ENCODE data around the gene INKA2.

The INKA2 gene

DNA sequence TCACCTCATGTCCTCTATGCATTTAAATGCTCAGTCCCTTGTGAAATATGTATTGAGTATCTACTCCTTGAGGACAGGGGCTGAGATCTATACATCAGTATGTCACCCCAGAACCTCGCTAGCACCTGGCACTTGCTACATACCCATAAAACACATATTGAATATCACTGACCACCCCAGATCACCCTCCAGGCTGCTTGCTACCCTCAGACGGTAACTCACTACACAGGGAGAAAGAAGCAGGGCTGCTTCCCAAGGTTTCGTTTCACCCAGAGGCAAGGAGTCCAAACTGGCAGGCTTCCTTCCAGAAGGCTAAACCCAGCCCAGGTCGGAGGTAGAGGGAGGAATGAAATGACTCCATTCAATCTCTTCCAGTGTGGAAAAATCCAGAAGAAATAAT is 8.5 kb downstream of the INKA2 start:
- DNase-seq: no peak

DNA sequence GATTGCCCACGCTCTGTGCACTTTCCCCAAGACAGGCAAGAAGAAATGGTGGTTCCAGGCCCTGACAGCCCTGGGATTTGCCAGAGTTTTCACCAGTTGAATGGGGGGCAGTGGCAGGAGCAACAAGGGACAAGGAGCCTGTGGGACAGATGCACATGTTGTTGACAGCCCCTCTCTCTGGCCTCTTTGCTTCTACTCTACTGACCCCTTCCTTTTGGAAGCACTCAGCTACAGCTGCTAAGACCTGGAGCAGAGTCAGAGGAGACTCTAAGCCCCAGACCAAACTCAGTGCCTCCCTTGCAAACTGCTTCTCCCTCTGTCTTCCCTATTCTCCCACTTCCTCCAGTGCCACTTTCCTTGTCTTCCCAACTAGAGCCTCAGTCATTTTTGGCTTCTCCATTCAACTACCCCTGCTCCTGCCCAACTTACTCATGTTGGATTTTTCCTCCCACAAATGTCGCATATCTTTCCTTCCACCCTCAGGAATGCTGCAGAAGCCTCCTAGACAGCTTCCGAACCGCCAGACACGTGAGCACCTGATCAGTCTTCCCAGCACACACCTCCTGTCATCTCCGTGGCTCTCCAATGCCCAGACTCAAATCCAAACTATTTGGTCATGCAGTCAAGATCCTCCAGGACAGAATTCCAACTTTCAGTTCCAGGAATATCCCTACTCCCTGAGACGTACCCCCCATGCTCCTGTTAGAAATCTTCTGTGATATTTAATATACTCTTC is 9.1 kb downstream of the INKA2 start:
- DNase-seq: no peak

DNA sequence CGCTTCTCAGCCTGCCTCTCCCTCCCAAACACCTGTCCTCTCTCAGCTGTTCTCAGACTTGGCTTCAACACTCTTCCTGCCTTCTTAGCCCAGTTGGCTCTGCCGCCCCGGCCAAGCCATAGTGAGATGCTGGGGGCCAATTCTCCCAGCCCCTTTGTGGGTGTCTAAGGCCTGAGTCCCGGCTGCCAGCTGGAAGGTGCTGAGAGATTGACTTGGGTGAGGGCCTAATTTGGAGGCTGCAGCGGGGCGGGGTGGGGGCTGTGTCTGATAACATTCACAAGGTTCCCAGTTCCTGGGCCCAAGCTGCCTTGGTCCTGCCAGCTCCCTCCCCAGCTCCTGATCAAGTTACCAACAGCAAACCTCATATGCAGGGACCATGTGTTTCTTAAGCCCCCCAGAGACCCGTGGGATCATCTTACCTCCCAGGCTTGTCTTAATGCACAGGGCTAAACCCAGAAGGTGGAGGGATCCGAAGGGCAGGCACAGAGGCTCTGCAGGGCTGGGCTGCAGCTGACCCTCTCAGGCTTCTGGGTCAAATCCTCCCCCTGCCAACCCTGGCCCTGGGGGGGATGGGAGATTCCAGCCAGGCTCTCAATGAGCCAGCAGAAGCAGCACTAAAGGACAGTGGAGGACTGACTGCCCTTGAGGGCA is 9.8 kb downstream of the INKA2 start:
- peak; percentile 83 for DNase-seq

GRCh38 chr1:111727056-111727455 is 12.1 kb downstream of the INKA2 start:
- no peak for DNase-seq

- no peak for DNase-seq
Measured at GRCh38 chr1:111725192-111725591, 14.0 kb downstream of the INKA2 start.

GRCh38 chr1:111723871-111724270 is 15.3 kb downstream of the INKA2 start:
- DNase-seq: no peak

DNA sequence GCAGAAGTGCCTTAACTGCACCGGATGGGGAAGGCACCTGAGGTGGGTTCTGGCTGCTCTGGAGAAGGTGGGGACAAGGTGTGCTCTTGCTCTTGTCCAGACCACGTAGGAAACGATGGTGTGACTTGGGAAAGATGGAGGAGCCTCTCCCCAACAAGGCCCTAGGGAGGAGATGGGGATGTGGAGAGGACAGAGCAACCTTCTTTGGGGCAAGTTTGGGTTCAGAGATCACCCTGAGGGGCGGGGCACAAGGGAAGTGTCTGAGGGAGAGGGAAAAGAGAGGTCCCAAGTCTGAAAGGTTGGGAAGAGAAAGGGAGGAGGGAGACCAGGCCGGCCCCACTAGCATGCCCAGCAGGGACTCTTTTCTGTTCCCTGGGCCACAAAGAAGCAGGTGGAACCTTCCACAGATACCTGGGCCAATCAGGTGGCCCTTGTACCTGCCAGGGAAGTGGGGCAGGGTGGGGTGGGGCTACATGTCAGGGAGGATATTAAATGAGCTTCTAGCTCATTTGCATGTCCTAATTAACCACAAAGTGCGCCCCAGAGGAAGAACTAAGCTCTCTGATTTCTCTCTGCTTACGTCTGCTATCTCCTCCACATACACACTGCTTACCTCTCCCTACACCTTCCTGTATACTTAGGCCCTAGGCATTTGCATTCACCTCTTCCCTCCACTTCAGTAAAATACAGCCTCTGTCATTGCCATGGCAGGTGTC is 15.9 kb downstream of the INKA2 start:
- DNase-seq: no peak

DNA sequence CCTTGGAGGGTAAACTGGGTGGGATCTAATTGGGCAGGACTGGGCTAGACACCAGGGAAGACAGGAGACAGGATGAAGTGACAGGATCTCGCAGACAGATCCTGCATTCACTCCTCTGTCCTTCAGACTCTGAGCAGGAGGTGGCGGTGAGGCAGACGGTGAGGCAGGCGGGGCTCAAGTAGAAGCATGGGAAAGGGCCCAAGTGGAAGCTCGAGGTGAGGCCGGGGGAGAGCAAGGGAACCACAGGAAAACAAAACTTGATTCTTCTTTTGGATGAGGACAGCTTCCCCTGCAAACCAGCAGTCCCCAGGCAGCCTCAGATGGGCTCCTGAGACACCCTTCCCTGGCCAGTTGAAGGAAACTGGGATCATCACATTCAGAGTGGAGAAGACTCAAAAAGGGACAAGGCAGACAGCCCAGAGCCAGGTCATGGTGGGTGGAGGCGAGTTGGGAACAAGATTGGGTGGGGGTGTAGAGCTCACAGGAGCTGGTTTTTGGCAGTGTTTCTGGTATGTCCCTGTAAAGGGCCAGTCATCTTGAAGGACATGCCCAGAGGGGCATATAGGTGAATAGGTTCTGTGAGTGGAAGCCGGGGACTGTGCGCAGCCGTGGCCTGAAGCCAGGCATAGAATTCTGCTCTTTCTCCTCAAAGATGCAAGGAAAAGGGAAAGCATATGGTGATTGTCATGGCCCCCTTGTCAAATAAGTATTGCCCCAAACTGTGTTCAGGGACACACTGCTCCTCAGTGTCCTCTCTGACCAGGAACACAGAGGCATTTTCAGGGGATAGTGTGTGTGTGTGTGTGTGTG is 18.0 kb downstream of the INKA2 start:
- no peak for DNase-seq

- no peak for DNase-seq
Measured at GRCh38 chr1:111720274-111720976, 18.8 kb downstream of the INKA2 start.

DNA sequence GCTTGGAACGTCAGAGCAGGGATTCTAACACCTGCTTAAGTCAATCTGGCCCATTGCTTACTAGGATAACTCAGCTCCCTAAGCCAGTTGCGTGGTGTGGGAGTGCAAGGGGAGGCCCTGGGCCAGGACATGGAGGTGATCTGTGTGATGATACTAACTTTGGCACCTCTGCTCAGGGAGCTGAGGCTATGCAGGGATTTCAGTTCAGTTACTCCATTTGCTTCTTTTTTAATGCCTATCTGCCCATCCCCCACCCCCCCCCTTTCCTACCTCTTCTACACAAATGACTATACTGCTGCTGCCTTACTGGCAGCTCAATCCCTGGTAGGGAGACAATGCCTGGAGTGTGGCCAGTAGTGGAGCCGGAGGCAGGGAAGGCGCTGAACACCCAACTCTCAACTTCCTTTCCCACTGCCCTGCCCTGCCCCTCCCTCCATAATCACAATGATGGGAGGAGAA is 19.5 kb downstream of the INKA2 start:
- DNase-seq: peak; percentile 27

DNA sequence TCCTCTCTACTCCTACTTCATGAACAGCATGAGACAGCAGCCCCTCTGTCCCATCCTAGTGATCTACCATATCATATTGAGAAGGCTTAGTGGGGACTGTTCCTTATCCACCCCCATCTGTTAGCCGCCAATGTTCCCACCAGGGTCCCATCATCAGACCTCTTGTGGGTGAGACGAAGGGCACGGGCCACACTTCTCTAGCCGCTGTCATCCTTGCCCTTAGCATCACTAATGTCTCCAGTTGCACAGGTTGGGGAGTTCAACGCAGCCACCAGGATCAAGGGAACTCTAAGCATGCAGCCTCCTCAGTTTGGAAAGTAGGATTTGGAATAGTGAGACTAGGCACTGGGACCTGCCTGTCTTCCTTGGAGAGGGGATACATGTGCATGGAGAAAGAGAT is 20.1 kb downstream of the INKA2 start:
- peak; percentile 63 for DNase-seq

DNA sequence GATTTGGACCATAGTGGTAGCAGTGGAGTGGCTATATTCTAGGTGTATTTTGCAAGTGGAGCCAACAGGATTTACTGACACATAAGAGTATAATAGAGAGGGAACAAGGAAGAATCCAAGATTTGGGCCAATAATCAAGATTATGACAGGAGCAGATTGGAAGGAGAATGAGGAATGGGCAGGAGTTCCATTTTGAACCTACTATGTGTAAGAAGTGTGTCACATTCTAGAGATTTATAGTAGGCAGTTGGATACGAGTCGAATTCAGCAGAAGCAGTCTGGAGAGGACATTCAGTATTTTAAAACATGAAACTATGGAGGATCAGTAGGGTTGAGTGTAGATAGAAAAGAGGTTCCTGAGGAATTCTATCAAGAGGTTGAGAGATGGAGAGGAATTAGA is 21.7 kb downstream of the INKA2 start:
- DNase-seq: no peak

DNA sequence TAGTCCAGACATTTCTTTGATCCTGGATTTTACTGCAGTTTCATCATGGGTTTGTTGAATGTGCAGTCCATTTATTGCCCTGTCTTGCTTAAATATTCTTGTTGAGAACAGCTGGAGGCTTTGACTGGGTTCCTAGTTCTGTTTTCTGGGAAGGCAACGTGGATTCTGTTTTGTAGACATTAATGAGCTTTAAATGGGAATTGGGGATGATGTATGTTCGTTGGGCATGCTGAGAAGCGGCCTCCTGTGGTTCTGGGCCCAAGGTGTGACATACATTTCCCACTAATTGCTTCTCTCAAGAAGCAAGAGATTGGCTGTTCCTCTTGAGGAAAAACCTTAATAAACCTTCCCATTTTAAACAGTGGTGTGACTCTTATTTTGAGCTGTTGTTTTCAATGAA is 22.9 kb downstream of the INKA2 start:
- no peak for DNase-seq

DNA sequence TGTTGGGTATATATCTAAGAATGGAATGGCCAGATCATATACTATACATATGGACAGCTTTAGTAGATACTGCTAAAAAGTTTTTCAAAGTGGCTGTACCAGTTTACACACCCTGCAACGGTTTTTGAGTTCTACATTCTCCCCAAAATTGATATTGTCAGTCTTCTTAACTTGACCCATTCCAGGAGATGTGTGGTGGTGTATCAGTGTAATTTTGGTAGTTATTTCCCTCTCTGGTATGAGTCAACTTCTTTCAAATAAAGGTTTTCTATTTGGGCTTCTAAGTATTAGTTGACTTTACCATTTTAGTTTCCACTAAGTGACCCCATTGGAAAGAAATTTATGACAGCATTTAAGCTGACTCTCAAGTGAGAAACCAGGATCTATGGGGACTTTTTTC is 29.2 kb downstream of the INKA2 start:
- DNase-seq: no peak

DNA sequence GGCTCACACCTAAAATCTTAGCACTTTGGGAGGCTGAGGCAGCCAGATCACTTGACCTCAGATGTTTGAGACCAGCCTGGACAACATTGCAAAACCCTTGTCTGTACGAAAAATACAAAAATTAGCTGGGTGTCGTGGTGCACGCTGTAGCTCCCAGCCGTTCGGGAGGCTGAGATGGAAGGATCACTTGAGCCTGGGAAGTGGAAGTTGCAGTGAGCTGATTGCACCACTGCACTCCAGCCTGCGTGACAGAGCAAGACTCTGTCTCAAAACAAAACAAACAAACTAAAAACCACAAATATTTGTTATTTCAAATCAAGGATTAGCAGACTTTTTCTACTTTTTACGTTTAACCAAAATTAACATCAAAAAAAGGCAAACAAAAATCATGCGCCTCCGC is 31.3 kb downstream of the INKA2 start:
- no peak for DNase-seq

- DNase-seq: no peak
Measured at GRCh38 chr1:111706921-111707320, 32.3 kb downstream of the INKA2 start.

DNA sequence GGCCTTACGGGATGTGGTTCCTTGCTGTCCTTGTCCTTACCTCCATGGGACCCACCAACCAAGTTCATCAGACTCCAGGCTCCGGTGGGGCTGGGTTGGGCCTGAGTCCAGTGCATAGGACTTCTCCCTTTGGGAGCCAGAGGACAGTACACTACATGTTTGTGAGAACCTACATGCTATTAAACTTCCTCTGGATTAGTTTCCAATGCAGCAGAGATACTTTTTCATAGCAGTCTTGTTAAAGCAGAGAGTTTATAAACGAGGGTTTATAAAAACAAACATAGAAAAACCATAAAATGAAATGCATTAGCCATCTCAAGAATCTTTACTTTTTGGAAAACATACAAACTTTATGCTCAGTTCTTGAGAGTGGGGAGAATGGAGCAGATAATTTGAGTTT is 33.4 kb downstream of the INKA2 start:
- no peak for DNase-seq

DNA sequence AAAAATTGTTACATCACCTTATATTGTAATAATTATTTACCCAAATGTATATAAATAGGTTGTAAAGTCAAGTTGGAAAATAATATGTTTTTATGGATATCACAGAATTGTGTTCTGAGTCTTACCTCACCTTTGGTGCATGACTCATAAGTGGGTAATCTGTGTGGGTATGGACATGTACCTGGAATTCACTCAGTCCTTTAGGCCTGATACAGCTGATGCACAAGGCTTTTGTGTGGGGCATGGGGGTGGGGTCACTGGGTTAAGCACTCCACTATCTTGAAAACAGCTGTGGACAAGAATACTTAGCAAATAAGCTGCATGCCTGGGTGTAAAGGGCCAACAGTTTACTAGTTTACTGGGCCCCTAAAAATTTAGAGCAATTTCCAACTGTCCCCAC is 34.4 kb downstream of the INKA2 start:
- DNase-seq: no peak

DNA sequence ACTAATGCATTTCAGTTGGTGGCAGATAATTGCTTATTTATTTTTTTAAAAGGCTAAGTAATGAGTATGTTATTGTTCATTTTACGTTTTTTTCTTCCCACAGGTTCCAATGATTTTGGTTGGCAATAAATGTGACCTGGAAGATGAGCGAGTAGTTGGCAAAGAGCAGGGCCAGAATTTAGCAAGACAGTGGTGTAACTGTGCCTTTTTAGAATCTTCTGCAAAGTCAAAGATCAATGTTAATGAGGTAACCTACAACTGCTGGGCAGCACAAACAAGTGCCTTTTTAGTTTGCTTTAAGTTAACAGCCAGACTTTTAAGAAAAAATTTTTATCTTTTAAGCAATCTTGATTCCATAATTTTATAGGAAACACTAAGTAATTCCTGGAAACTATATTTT is 35.0 kb downstream of the INKA2 start:
- DNase-seq: no peak

GRCh38 chr1:111702504-111703050 is 36.6 kb downstream of the INKA2 start:
- no peak for DNase-seq

DNA sequence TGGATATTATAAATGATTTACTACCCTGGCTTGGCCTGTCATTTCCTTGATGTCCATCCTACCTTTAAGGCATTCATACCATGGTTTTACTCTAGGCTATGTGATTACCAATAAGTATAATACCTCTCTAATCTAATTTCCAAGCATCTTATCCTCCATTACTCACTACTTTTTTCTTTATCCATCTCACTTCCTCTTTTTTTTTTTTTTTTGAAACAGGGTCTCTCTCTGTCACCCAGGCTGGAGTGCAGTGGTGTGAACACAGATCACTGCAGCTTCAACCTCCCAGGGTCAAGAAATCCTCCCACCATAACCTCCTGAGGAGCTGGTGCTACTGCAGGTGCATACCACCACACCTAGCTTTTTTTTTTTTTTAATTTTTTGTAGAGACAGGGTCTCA is 39.9 kb downstream of the INKA2 start:
- no peak for DNase-seq

DNA sequence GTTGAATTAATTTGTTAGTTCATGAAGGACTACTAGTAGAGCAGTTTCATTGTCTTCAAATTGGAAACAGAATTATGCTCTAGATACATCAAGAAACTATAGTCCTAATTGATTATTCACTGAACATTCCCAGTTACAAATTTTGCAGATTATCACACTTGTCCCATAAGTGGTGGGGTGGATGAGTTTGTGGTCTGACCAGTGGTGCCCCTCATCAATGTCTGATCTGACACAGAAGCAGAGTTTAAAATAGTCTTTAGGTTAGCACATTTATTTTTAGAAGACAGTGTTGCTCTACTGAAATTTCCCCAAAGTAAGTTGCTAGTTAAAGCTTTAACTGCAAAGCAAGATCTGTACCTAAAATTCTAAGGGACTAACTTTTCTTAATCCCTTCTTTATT is 42.9 kb downstream of the INKA2 start:
- DNase-seq: no peak
